HG03442 (cell line): ENCODE measurements around the gene LRRC15.

Source experiments
- ATAC-seq: cut with Tn5 transposase; IDR thresholded peaks from one replicate; pipeline ENCODE4 v1.9.1; 2021; ENCODE audit warnings: mild to moderate bottlenecking, moderate library complexity; ENCODE audit not compliant: unreplicated experiment

LRRC15 gene

GRCh38 chr3:194369522-194370279, at the start of gene LRRC15:
TSS of gene LRRC15 (minus strand) at chr3:194369743. CDS start at chr3:194361043, 8,700 bp downstream.
- ATAC-seq: no peak

- no peak for ATAC-seq
These were observed 49.1 kb upstream of the LRRC15 start for GRCh38 chr3:194418671-194419070.

GRCh38 chr3:194407423-194407822, 37.9 kb upstream of the LRRC15 start:
- ATAC-seq: no peak

DNA sequence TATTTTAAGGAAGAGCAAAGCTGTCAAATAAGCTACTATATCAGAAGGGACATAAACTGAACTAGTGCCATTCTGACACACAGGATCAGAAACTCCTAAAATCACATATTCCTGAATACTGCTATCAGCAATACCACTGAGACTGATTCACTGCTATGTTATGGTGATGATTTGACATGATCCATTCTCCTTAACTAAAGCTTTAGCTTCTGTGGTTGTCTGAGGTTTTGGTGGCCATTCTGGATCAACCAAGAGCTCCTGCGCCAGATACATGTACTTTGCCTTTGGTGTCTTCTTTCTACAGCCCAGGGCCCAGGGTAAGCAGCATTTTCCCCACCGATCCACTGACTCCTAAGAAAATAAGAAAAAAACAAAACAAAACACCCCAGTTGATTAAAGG, 36.2 kb upstream of the LRRC15 start:
- no peak for ATAC-seq

GRCh38 chr3:194404365-194405140, 35.0 kb upstream of the LRRC15 start:
- ATAC-seq: no peak

DNA sequence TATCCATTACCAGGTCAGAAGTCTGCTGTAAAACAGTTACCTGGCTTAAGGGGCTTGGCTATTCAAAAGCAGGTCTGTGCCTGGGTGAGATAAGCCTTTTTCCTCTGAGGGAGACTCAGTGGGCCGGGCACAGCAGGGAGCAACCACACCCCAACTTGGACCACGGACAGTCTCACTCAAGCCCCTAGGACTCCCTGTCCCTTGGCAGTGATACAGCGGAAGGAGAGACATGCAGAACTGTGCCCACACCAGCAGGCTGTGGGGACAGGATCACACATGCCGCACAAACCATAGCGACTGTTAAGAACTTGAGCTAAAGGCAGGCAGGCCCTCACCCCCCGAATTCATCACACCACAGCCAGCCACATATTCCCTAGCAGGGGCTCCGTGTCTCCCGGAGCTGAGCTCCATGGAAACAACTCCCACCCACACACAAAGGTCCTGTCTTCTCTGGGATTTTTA, 32.4 kb upstream of the LRRC15 start:
- ATAC-seq: no peak

DNA sequence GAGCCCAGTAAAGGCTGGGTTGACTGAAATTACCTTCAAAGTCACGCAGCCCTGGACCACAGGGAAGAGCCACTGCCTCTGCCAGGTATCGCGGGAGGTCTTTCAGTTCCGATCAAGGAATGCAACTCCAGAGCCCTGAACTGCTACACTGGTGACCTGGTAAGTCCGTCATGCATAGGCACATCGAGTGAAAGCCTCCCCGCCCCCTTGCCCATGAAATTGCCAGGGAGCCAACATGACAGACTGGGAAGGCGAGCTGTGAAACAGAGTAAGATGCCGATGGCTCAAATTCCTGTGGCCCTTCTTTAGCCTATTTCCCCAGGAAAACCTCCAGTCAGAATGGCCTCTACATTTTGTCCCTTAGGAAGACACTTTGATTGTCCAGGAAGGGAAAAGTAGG, 31.8 kb upstream of the LRRC15 start:
- ATAC-seq: no peak

DNA sequence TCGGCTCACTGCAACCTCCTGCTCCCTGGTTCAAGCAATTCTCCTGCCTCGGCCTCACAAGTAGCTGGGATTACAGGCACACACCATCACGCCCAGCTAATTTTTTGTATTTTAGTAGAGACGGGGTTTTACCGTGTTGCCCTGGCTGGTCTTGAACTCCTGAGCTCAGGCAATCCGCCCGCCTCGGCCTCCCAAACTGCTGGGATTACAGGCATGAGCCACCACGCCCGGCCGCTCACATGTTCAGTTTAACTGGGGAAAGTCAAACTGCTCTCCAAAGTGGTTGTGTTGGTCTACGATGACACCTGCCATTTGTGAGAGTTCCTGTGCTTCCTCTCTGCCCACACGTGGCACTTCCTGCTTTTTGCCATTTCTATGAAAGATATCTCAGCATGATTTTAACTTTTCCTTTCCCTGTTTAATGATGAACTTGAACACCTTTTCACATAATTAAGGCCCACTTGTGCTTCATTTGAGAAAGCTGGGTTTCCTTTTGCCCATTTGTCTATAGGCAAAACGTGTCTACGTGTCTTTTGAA, 30.4 kb upstream of the LRRC15 start:
- no peak for ATAC-seq

- no peak for ATAC-seq
These were observed 29.6 kb upstream of the LRRC15 start, which contains the start of gene GP5 for GRCh38 chr3:194399166-194399565. TSS of gene GP5 (minus strand) at chr3:194399266. CDS start at chr3:194398282, 984 bp downstream.

- no peak for ATAC-seq
These were observed 28.3 kb upstream of the LRRC15 start for GRCh38 chr3:194397757-194398312.

GRCh38 chr3:194396859-194397756, 27.6 kb upstream of the LRRC15 start:
- no peak for ATAC-seq

- no peak for ATAC-seq
These were observed 27.0 kb upstream of the LRRC15 start for GRCh38 chr3:194396539-194396858.

- no peak for ATAC-seq
These were observed 26.4 kb upstream of the LRRC15 start for GRCh38 chr3:194395778-194396538.

GRCh38 chr3:194395212-194395611, 25.7 kb upstream of the LRRC15 start:
- ATAC-seq: no peak

DNA sequence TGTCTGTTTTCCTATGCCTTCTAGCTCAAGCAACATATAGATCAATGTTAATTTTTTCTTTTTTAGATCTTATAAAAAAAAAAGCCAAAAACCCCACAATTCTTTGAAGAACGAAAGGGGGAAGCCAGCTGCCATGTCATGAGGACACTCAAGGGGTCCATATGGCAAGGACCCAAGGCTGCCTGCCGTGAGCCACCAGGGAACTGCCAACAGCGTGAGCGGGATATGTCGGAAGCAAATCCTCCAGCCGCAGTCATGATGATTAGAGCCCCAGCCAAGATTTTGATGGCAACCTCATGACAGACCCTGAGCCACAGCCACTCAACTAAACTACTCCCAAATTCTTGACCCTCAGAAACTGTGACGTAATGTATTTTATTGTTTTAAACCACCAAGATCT, 23.0 kb upstream of the LRRC15 start:
- no peak for ATAC-seq

GRCh38 chr3:194390835-194391234, 21.3 kb upstream of the LRRC15 start:
- ATAC-seq: no peak

GRCh38 chr3:194389269-194389668, 19.7 kb upstream of the LRRC15 start:
- ATAC-seq: no peak

GRCh38 chr3:194387926-194388418, 18.4 kb upstream of the LRRC15 start:
- ATAC-seq: no peak

DNA sequence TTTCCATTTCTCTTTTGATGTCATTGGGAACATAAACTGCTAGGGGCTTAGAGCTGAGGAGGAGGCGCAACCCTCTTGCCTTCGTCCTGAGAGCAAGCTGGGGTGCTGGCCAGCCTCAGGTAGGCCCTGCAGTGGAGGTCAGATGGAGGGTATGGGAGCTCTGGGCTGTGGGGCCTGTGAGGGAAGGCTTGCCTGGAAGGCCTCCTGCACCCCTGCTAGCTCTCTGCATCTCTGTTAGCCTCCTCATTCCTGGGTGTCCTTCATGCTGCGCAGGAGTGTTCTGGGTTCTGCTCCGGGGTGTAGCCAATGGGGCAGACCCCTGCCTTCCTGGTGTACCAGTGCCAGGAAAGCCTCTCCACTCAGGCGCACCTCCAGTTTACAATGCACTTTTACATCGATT, 17.7 kb upstream of the LRRC15 start:
- no peak for ATAC-seq

DNA sequence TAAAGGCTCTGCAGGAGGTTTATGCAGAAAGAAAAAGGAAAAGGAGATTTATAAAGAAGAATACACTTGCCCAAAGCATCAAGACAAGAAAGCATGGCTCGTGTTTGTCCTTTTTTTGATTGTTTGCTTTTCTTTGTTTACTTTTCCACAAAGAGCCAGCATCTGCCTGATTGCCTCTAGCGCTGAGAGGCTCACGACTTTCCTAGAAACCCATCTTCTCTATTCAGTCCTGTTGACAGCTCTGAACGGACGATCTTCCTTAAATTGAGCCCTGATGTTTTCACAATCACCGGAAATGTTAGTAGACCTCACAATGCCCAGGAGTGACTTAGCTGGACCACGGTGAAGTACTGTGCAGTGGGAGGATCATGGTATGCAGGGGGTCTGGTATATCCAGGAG, 17.1 kb upstream of the LRRC15 start:
- no peak for ATAC-seq
